ENCODE measurements around the gene LUC7L2.
A peak's percentile ranks its signal among the peaks of the same experiment; 100 is the strongest.

The LUC7L2 gene

GRCh38 chr7:139339698-139340036, 20.0 kb upstream of the LUC7L2 start:
- Histone ChIP-seq H3K4me3 (ENCODE audit: low read depth, low read length) (peak overlapping the region; percentile 70), H3K27me3 (ENCODE audit: insufficient read depth, low read depth, severe bottlenecking) (no peaks in the 10 kb centered on the region), H3K27ac (peak overlapping the region; percentile 6; the same call in 1 of the 2 replicates), H3K36me3 (no peaks in the 10 kb centered on the region; the same call in 1 of the 2 replicates), H3K9me3 (ENCODE audit: severe bottlenecking) (peaks cover 6% of the 10 kb centered on the region)
- no peak for DNase-seq
- TF ChIP-seq, protein P1, sequence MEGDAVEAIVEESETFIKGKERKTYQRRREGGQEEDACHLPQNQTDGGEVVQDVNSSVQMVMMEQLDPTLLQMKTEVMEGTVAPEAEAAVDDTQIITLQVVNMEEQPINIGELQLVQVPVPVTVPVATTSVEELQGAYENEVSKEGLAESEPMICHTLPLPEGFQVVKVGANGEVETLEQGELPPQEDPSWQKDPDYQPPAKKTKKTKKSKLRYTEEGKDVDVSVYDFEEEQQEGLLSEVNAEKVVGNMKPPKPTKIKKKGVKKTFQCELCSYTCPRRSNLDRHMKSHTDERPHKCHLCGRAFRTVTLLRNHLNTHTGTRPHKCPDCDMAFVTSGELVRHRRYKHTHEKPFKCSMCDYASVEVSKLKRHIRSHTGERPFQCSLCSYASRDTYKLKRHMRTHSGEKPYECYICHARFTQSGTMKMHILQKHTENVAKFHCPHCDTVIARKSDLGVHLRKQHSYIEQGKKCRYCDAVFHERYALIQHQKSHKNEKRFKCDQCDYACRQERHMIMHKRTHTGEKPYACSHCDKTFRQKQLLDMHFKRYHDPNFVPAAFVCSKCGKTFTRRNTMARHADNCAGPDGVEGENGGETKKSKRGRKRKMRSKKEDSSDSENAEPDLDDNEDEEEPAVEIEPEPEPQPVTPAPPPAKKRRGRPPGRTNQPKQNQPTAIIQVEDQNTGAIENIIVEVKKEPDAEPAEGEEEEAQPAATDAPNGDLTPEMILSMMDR (IDR thresholded peaks at IDR 0.05; ENCODE audit: low read depth, low read length): no peak

DNA sequence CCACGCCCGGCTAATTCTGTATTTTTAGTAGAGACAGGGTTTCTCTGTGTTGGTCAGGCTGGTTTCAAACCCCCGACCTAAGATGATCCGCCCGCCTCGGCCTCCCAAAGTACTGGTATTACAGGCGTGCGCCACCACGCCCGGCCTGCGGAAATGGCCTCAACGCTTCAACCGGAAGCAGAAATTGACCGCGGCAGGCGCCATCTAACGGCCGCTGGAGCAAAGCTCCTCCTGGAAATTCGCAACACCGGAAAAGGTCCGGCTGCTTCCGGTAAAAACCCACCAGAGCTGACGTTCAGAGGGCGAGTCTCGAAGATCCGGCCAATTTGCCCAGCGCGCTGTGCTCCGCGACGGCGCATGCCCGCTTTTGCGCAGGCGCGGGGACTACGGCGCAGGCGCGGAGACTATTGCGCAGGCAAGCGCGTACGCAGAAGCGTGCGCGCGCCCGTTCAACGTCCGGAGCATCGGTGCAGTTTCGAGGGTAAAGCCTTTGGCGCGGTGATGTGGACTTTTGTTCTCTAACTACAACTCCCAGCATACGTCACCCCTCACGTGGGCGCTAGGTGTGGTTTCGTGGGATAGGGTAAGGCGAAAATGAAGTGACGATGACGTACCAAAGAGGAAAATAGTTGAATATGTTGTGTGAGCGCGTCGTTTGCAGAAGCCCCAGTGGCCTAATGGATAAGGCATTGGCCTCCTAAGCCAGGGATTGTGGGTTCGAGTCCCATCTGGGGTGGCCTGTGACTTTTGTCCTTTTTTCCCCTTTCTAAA, 19.5 kb upstream of the LUC7L2 start:
- Histone ChIP-seq H3K9me3 (ENCODE audit: severe bottlenecking) (peaks cover 6% of the 10 kb centered on the region), H3K4me3 (ENCODE audit: low read depth, low read length) (peak overlapping the region; percentile 70), H3K27ac (peak overlapping the region; percentile 98), H3K27me3 (ENCODE audit: insufficient read depth, low read depth, severe bottlenecking) (no peaks in the 10 kb centered on the region), H3K36me3 (peaks cover 2% of the 10 kb centered on the region; the same call in 1 of the 2 replicates)
- DNase-seq: peak; percentile 98
- TF ChIP-seq, protein P1 (IDR thresholded peaks at IDR 0.05; ENCODE audit: low read depth, low read length): peak; percentile 76

DNA sequence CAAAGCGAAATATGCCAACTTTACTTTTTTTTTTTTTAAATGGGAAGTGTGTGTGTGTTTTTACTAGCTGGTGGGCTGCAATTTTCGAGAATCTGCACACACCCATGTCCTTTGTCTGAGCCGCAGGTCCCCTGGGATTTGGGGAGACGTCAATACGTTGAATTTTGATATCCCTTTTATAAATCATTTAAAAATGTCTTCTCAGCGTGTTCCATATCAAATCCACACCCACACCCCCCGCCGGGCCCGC, 19.0 kb upstream of the LUC7L2 start:
- peaks cover 6% of the 10 kb centered on the region for H3K9me3 ChIP-seq (ENCODE audit: severe bottlenecking)
- no peak for DNase-seq
- peaks cover 7% of the 10 kb centered on the region; the same call in 1 of the 2 replicates for H3K36me3 ChIP-seq
- peak overlapping the region; percentile 70 for H3K4me3 ChIP-seq (ENCODE audit: low read depth, low read length)
- H3K27me3 ChIP-seq (ENCODE audit: insufficient read depth, low read depth, severe bottlenecking): no peaks in the 10 kb centered on the region
- TF ChIP-seq, protein P1 (IDR thresholded peaks at IDR 0.05; ENCODE audit: low read depth, low read length): no peak
- peak overlapping the region; percentile 98 for H3K27ac ChIP-seq

GRCh38 chr7:139341058-139341775, 18.5 kb upstream of the LUC7L2 start, which contains the start of gene FMC1:
Gene FMC1, plus strand, starts transcription at chr7:139341337. Its CDS starts 48 bp downstream, at chr7:139341385.
- TF ChIP-seq, protein P1 (IDR thresholded peaks at IDR 0.05; ENCODE audit: low read depth, low read length): peak; percentile 20; the same call in 1 of the 2 replicates
- Histone ChIP-seq H3K36me3 (peaks cover 11% of the 10 kb centered on the region; the same call in 1 of the 2 replicates), H3K9me3 (ENCODE audit: severe bottlenecking) (peaks cover 6% of the 10 kb centered on the region), H3K27ac (peak within 1 kb of the TSS; percentile 98), H3K4me3 (ENCODE audit: low read depth, low read length) (peak within 1 kb of the TSS; percentile 70), H3K27me3 (ENCODE audit: insufficient read depth, low read depth, severe bottlenecking) (no peaks in the 10 kb centered on the region)
- DNase-seq: peak; percentile 95

DNA sequence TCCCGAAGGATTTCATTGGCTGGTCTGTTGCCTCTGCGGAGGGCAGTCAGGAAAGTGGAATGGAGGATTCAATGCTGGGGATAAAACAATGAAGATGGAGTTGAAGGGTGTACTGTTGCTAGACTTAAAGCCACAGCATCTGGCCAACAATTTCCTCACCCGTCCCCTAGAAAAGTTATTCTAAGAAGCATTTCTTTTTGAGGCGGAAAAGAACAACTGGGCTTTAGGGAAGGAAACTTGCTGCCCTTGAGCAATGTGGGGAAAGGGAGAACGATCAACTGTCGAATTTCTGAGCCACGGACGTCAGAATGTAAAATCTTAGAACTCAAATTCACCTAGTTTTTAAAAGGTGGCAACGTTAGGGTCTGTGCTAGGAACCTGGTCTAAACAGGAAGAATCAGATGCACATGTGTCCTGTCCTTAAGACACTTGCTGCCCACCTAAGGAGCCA, 17.9 kb upstream of the LUC7L2 start:
- TF ChIP-seq, protein P1 (IDR thresholded peaks at IDR 0.05; ENCODE audit: low read depth, low read length): no peak
- no peak for DNase-seq
- peaks cover 16% of the 10 kb centered on the region for H3K36me3 ChIP-seq
- H3K9me3 ChIP-seq (ENCODE audit: severe bottlenecking): peaks cover 6% of the 10 kb centered on the region
- H3K4me3 ChIP-seq (ENCODE audit: low read depth, low read length): peak overlapping the region; percentile 70
- no peaks in the 10 kb centered on the region for H3K27me3 ChIP-seq (ENCODE audit: insufficient read depth, low read depth, severe bottlenecking)
- peak overlapping the region; percentile 98 for H3K27ac ChIP-seq

Data from WERI-Rb-1 (cell line).